Measurements from ENCODE around the gene LRRC26. TPM values are rescaled to one million over a fixed set of nuclear protein-coding genes. Genes with fewer than 3 reads are reported as not detected.

LRRC26 gene
- total RNA-seq, 1 donor from 2014 or later: not detected

DNA sequence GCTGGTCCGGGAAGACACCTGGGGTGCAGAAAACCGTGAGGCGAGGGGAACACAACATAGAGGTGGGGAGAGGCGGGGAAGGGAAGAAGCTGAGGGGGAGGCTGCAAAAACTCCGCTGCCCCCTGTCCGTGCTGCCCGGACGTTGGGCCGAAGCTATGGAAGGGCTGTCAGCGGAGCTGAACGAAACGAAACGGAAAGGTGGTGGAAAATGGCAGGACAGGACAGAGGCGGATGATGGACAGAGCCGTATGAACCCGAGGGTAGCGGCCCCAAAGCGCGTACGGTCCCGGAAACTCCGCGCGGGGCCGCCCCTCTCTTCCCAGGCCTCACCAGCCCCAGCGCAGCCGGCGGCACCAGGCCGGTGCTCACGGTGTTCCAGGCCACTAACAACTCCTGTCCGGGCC, 18.2 kb upstream of the LRRC26 start:
- ATAC-seq: no peak
- peaks cover 50% of the 10 kb centered on the region for H3K36me3 ChIP-seq
- intact Hi-C loops (cut with DNase I): no loop called here
- TF ChIP-seq, protein P1, sequence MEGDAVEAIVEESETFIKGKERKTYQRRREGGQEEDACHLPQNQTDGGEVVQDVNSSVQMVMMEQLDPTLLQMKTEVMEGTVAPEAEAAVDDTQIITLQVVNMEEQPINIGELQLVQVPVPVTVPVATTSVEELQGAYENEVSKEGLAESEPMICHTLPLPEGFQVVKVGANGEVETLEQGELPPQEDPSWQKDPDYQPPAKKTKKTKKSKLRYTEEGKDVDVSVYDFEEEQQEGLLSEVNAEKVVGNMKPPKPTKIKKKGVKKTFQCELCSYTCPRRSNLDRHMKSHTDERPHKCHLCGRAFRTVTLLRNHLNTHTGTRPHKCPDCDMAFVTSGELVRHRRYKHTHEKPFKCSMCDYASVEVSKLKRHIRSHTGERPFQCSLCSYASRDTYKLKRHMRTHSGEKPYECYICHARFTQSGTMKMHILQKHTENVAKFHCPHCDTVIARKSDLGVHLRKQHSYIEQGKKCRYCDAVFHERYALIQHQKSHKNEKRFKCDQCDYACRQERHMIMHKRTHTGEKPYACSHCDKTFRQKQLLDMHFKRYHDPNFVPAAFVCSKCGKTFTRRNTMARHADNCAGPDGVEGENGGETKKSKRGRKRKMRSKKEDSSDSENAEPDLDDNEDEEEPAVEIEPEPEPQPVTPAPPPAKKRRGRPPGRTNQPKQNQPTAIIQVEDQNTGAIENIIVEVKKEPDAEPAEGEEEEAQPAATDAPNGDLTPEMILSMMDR (IDR thresholded peaks at IDR 0.05): no peak
- no peaks in the 10 kb centered on the region for H3K27me3 ChIP-seq
- peak overlapping the region; percentile 99 for H3K4me3 ChIP-seq
- DNase-seq: no peak
- peak overlapping the region; percentile 95 for H3K27ac ChIP-seq
- peaks cover 34% of the 10 kb centered on the region for H3K4me1 ChIP-seq
- no peaks in the 10 kb centered on the region for H3K9me3 ChIP-seq

DNA sequence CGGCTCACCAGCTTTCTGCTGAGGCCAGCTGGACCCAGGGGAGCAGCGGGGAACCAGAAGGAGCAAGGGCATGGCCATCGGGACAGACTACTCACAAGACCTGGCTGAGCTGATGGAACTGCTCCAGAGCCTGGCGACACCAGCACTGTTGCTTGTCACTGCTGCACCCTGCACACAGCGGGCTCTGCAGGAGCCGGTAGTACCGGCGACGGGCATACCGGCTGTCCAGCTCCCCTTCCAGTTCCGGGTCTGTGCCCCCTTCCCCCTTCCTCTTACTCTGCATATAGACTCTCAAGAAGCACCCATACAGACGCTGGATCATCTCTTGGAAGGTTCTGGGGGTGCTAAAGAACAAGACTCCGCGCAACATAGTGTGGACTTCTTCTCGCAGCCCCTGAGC, 17.5 kb upstream of the LRRC26 start:
- no peaks in the 10 kb centered on the region for H3K27me3 ChIP-seq
- H3K36me3 ChIP-seq: peaks cover 57% of the 10 kb centered on the region
- no peaks in the 10 kb centered on the region for H3K9me3 ChIP-seq
- intact Hi-C loops (cut with DNase I): no loop called here
- ATAC-seq (no peak), DNase-seq (no peak)
- H3K27ac ChIP-seq: peak overlapping the region; percentile 95
- peak overlapping the region; percentile 99 for H3K4me3 ChIP-seq
- TF ChIP-seq, protein P1 (IDR thresholded peaks at IDR 0.05): no peak
- H3K4me1 ChIP-seq: peaks cover 34% of the 10 kb centered on the region

DNA sequence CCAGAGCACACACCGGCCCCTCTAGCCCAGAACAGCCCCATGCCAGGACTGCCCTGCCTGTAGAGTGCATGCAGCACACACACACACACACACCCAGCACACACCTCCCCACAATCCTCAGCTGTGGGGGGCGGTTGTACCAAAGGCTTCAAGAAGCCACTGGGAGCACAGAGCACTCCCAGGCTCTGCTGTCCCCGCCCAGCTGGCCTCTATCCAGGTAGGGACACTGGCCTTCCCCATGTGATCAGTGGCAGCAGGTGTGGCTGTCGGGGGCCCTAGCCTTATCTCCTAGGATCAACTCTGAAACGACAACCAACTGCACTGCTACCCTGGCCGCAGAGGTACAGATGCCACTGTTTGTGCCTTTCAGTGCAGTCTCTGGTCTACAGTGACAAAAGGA, 16.5 kb upstream of the LRRC26 start:
- TF ChIP-seq, protein P1 (IDR thresholded peaks at IDR 0.05): no peak
- no peak overlapping the region for H3K27ac ChIP-seq
- peaks cover 34% of the 10 kb centered on the region for H3K4me1 ChIP-seq
- H3K4me3 ChIP-seq: peak overlapping the region; percentile 99
- H3K36me3 ChIP-seq: peaks cover 58% of the 10 kb centered on the region
- intact Hi-C loops (cut with DNase I): no loop called here
- no peaks in the 10 kb centered on the region for H3K27me3 ChIP-seq
- no peak for DNase-seq
- H3K9me3 ChIP-seq: no peaks in the 10 kb centered on the region
- no peak for ATAC-seq

DNA sequence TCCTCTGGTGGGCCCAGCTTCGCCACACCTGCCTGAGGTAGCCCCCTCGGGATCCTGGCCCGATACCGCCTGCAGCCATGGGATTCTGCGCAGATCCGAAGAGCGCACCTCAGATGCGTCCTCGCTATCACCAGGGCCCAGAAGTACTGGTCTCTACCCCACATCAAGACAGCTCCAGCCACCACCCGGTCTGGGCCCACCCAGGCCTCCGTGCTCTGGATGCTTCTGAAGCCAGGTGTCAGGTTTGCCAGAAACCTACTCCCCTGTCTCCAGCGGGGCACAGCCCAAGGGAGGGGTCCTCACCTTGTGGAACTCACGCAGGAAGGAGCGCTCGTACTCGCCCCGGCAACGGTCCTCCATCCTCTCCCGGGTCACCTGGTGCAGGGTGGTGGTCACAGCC, 16.1 kb upstream of the LRRC26 start:
- H3K4me3 ChIP-seq: no peak overlapping the region
- peaks cover 58% of the 10 kb centered on the region for H3K36me3 ChIP-seq
- intact Hi-C loops (cut with DNase I): no loop called here
- no peak for DNase-seq
- peaks cover 34% of the 10 kb centered on the region for H3K4me1 ChIP-seq
- no peaks in the 10 kb centered on the region for H3K9me3 ChIP-seq
- H3K27me3 ChIP-seq: no peaks in the 10 kb centered on the region
- ATAC-seq: no peak
- no peak overlapping the region for H3K27ac ChIP-seq
- TF ChIP-seq, protein P1 (IDR thresholded peaks at IDR 0.05): no peak

DNA sequence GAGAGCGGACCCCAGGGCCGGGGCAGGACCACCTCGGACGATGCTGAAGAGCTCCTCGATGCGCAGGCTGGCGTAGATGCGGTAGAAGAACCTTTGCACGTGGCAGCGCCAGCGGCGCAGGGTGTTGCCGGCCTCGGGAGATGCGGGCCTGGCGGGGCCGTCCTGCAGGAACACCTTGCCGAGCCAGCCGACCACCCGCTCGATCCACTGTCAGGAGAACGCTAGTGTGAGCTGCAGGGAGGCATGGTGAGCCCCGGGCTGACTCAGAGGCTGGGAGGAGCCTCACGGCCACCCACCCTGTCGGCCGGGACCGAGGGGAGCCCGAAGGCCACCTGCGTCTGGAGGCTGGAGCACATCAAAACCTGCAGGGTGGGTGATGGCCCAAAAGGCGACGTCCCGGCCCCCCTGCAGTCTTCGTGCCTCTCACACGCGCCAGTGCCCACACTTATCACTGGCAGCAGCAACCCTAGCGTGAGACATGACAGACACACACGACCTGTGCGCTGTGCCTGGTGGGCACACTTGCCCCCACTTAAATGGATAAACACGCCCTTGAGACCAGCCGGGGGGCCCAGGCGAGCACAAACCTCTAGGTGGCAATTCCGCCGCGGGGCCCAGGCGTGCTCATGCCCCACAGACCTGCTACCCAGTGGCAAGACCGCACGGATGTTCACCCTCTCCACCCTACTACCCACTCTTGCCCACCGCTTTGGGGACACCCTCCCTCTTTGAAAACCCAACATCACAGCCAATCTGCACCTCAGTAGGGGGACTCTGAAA, 15.2 kb upstream of the LRRC26 start:
- intact Hi-C loops (cut with DNase I): no loop called here
- H3K27me3 ChIP-seq: no peaks in the 10 kb centered on the region
- H3K27ac ChIP-seq: no peak overlapping the region
- TF ChIP-seq, protein P1 (IDR thresholded peaks at IDR 0.05): no peak
- no peak overlapping the region for H3K4me3 ChIP-seq
- DNase-seq (no peak), ATAC-seq (no peak)
- peaks cover 58% of the 10 kb centered on the region for H3K36me3 ChIP-seq
- no peaks in the 10 kb centered on the region for H3K9me3 ChIP-seq
- H3K4me1 ChIP-seq: peaks cover 30% of the 10 kb centered on the region
